ENCODE data around the gene PRRT4.

The PRRT4 gene
- 0.24 to 0.35 reads per million in 2 donors for total RNA-seq

GRCh38 chr7:128361411-128362379, at the start of gene PRRT4:
Gene PRRT4, minus strand, starts transcription at chr7:128361690.
- DNase-seq: peak; percentile 27

GRCh38 chr7:128410451-128410753, 48.9 kb upstream of the PRRT4 start:
- no peak for DNase-seq

- peak; percentile 86 for DNase-seq
Measured at GRCh38 chr7:128409596-128410450, 48.3 kb upstream of the PRRT4 start, which contains the start of gene IMPDH1. Gene IMPDH1, minus strand, starts transcription at chr7:128409982. Its CDS starts 81 bp downstream, at chr7:128409901.

- no peak for DNase-seq
Measured at GRCh38 chr7:128408709-128409595, 47.5 kb upstream of the PRRT4 start.

GRCh38 chr7:128407751-128408708, 46.5 kb upstream of the PRRT4 start:
- DNase-seq: no peak

GRCh38 chr7:128407233-128407589, 45.7 kb upstream of the PRRT4 start:
- no peak for DNase-seq

GRCh38 chr7:128406314-128407232, 45.1 kb upstream of the PRRT4 start:
- no peak for DNase-seq

GRCh38 chr7:128405471-128406313, 44.2 kb upstream of the PRRT4 start:
- peak; percentile 62 for DNase-seq

GRCh38 chr7:128404886-128405470, 43.5 kb upstream of the PRRT4 start:
- DNase-seq: no peak

GRCh38 chr7:128404143-128404681, 42.7 kb upstream of the PRRT4 start:
- no peak for DNase-seq

GRCh38 chr7:128403676-128404075, 42.2 kb upstream of the PRRT4 start:
- no peak for DNase-seq

GRCh38 chr7:128402356-128402755, 40.9 kb upstream of the PRRT4 start:
- no peak for DNase-seq

GRCh38 chr7:128400566-128400965, 39.1 kb upstream of the PRRT4 start:
- DNase-seq: no peak

- no peak for DNase-seq
Measured at GRCh38 chr7:128399991-128400390, 38.5 kb upstream of the PRRT4 start.

GRCh38 chr7:128398841-128399135, 37.3 kb upstream of the PRRT4 start:
- no peak for DNase-seq

- DNase-seq: peak; percentile 39
Measured at GRCh38 chr7:128398016-128398840, 36.7 kb upstream of the PRRT4 start.

GRCh38 chr7:128396357-128396756, 34.9 kb upstream of the PRRT4 start:
- no peak for DNase-seq

GRCh38 chr7:128395748-128396147, 34.3 kb upstream of the PRRT4 start:
- DNase-seq: no peak

Data from T-helper 9 cell (primary cell).